Measurements from ENCODE around the gene SESN3.
"Not testable (repeated sequence)": the region's sequence is repeated elsewhere in the genome, so short reads cannot be mapped to it uniquely, and the experiment has no call there.

The SESN3 gene

DNA sequence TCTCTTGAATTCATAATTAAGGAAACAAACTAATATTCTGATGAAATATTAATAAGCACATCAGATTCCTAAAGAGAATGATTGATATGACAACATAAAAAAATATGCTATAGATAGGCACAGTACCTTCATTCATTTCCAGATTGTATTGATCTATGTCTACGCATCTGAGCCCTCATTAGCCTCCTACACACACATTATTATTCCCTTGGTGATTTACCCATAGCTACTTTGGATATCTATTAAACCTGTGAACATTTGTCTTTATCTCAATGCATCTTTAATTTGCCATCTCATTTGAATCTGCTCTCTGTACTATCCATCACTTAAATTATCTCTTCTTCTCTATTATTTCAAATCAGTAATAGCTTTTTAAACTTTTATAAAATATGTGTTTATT, 18.4 kb downstream of the SESN3 start:
- DNase-seq = no peak

DNA sequence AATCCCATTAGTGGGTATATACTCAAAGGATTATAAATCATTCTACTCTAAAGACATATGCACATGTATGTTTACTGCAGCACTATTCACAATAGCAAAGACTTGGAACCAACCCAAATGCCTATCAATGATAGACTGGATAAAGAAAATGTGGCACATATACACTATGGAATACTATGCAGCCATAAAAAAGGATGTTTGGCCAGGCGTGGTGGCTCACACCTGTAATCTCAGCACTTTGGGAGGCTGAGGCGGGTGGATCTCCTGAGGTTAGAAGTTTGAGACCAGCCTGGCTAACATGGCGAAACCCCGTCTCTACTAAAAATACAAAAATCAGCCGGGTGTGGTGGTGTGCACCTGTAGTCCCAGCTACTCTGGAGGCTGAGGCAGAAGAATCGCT, 21.5 kb downstream of the SESN3 start:
- not testable (repeated sequence) for DNase-seq

DNA sequence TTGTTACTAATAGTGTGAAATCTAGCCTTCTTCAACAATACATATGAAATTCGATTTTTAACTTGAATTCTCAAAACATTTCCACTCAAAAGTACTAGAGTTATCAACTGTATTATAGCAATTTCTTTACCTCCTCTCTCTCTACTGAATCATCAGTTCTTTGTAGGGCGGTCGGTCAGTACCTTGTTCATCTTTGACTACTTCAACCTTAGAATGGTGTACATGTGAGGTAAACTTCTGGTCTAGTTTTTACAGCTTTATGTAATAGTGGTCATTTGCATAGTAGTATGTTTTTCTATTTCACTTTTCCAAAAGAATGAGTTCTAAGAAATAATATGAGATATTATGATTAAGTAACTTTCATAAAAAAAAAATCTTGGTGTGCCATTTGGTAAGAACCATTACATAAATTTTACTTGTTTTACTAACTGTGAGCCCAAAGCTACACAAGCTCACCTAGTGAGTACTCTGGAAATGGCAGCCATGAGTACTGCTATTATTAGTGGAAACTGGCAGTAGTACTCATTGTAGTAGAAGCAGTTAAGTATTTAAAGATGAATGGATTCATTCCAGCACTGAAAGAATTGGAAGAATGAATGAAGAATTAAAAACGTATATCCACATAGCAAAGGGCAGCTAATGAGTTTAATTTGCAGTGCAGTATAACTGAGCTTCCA, 30.1 kb downstream of the SESN3 start:
- no peak for DNase-seq

DNA sequence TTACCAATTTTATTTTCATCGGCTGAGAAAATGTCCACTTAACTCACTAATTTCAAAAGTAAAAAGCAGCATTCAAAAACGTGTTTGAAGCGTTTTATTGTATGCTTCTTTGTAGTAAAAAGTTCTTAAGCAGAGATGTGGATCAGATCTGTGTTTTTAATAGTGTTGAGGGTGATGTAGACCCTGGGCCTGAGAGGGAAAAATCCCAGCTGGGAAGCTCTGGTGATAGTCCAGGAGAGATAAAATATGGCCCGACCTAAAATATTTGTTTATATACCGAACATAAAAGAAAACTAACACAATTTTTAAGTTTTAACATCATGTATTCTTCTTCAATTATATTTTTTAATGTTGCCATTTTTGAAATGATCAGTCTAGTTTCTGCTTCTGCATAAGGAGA, 35.2 kb downstream of the SESN3 start:
- DNase-seq = no peak

DNA sequence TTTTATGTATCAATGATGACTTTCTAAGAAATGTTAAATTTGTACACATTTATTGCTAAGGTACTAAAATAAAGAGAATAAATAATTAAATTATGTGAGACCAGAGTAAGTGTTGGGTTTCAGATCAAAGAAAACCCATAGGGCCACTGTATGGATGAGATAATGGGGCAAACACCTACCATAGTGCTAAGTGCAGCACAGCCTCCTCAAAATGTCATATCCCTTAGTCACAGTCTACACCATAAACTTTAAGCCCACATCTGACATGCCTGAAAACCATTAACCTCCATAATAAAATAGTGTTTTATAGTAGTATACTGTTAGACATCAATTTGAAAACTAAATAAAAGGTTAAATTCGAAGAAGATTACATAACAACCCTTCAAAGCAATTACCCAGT, 37.5 kb downstream of the SESN3 start:
- no peak for DNase-seq

DNA sequence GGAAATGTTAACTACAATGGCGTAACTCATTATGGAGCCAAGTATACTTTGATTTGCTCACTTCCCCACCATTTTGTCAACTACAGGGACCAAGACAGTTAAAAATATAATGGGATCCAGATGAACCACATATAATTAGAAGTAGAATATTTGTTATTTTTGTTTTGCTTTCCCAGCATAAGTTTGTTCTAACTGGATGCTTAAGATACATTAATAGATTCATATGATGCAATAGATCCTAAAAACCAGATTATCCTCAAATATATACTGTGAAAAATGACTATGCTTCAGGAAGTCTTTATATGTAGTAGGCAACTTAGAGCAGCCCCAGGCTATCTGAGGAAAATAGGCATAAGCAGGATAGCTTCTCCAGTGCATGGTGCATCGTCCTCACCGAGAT, 38.3 kb downstream of the SESN3 start:
- DNase-seq = no peak

DNA sequence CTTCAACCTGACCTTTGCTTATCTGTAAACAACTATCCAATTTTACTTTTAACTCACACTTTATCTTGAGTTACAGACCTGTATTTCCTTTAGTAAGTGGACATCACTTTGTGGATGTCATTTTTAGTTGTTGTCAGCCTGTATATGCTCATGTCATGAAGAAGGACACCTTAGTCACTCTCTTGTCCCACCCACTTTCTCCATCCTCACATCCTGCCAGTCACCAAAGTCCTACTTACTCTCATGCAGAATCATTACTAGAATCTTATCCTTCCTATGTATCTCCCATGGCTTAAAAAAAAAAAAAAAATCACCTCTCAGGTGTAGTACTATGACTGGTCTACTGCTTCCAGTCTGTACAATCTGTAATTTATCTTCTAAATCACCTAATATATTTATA, 43.3 kb downstream of the SESN3 start:
- DNase-seq = no peak

DNA sequence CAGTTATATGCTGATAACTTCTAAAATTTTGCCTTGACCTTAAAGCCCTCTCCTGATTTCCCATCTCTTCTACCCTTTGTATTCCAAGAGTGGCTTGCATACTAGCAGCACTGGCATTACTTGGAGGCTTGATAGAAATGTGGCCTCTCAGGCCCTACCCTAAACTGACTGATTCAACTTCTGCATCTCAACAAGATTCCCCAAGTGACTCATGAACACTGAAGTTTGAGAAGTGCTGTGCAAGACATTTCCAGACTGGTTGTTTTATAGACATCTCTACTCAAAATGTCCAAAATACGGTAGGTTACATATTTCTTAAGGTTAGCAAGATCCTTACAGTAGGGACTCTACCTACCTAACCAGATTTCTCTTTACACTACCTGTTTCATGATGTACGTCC, 48.6 kb downstream of the SESN3 start:
- no peak for DNase-seq

DNA sequence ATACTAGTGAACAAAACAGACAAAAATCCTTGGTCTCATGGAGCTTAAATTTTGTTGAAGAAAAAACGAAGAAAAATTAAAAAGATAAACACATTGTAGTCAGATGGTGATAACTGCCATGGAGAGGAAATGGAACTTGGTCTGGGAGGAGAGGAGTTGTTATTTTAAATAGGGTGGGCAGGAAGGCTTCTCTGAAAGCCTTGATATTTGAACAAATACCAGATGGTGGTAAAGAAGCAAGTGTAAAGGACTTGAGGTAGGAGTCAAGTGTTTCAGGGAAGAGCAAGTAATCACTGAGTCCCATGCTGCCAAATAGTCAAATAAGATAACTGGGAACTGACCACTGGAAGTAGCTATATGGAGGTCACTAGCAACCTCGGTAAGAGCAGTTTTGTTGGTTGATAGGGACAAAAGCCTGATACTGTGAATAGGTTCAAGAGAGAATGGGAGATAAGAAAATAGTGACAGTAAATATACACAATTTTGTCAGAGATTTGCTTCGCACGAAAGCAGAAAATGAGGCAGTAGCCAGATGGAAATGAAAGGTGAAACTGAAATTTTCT, 55.1 kb downstream of the SESN3 start:
- no peak for DNase-seq

DNA sequence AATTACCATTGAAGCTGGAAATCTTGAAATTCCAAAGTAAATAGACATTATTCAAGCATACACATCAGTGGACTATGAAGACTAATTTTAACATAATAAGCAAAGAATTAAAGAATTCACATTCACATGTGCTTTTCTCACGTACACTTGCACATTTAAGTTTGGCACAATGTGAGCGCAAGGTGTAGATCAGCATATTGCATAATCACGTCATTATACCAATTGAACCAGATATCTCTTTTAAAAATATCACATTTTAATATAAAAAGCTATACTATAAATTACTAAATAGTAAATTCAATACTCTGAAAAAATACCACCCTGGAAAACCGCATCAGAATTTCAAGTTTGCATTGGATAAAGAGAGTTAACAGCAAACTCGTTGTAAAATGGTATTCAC, 60.7 kb downstream of the SESN3 start:
- DNase-seq = no peak

DNA sequence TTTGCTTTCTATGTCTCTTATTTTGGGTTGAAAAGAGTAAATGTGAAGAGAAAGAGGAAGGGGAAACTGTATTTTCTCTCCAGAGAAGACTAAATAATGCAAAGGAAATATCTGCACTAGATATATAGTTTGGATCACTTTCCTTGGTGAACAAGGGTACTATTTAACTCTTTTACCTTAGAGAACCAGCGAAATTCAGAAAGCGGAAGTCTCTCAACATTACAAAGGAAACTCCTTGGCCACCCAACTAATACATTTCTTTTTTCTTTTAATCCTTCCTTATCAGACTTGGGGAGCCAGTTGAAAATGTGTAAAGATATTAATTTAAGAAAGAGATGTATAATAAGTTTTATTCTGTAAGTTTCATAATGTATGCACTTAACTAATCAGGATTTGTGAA, 64.2 kb downstream of the SESN3 start:
- DNase-seq = no peak

DNA sequence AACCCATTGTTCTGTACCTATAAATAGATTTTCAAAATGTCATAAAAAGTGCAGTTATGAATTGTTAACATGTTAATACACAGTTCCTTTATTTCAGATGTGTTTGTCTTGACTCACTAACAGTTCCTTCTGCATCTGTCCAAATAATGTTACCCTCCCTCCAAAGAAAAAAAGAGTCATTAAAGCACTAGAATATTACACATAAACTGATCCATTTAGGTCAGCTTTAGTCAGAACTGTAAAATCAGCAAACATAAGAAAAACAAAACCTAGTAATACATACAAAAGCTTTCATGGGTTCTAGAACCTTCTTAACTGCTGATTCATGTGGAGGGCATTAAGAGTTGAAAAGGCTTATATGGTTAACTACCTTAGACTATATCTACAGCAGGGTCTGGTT, 65.4 kb downstream of the SESN3 start:
- DNase-seq = no peak

DNA sequence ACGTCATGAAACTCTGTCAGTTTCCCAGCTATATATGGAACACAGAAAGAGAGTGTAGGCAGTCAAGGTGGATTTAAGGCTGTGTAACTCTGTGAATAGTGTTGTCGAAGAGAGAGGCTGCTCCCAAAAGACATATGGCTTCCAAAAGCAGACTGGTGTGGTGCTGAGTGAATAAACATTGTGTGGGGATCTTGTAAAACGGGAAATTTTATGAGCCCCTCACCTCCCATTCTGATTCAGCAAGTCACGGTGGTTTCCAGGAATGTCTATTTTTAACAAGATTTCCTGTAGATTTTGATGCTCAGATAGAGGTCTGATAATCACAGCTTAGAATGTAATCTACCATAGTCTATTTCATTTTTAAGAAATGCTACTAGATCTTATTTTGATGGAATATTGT, 67.9 kb downstream of the SESN3 start:
- DNase-seq = no peak

DNA sequence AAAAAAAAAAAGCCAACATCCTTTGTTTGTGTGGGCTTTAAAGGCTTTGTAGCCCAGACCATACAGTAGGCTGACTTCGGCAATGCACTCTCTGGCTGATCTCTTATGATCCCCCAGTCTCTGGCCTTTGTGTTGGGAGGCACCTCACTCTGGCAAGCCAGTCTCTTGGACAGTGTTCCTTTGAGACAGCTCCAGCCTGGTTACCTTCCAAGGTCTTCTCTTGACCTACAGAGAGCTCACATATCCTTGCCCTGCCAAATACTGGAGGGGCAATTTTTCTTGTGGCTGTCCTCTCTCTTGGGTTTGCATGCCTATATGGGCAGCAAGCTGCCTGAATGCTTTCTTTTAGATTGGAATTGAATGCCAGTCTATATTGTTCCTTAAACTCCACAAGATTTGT, 69.8 kb downstream of the SESN3 start:
- DNase-seq = no peak

DNA sequence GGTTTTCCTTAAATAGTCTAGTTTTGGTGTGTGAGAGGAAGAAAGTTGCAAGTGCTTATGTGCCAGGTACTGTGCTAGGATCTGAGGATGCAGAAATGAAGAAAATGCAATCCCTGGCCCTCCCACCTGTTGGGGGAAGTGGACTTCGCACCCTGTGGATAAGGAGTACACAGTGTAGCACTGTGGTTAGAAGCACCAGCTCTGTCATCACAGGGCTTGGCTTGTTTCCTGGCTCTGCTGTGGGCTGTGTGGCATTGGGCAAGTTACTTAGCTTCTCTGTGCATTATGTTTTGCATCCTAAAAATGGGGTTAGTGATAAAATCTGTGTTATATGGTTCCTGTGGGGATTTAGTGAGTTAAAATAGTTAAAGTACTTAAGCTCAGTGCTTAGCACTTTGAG, 73.2 kb downstream of the SESN3 start:
- DNase-seq = no peak

DNA sequence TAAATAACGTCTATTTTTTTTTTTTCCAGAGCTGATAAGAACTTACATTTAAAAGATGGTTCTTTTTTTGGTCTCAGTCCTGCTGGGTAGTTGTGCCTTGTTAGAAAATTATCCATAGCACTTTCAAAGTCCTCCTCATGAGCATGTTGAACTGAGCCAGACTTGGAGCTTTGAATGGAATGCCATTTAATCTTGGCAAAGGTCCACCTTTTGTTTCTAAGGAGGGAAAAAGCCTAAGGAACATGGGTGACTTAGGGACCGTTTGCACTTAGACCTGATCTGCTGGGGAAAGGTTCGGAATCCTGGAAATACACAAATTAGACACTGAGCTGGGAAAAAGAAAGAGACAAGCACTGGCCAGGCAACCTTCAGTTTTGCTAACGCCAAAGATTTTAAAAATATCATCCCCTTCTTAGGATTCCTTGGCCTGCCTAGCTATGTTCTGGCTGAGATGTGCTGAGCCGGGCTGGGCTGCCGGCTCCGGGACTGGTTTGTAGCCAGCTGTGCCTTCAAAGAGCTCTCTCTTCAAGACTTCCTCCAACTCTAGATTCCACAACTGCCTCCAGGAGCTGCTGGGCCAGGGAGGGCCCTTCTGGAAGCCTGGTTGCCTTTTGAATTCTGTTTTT, 74.0 kb downstream of the SESN3 start:
- DNase-seq = no peak

DNA sequence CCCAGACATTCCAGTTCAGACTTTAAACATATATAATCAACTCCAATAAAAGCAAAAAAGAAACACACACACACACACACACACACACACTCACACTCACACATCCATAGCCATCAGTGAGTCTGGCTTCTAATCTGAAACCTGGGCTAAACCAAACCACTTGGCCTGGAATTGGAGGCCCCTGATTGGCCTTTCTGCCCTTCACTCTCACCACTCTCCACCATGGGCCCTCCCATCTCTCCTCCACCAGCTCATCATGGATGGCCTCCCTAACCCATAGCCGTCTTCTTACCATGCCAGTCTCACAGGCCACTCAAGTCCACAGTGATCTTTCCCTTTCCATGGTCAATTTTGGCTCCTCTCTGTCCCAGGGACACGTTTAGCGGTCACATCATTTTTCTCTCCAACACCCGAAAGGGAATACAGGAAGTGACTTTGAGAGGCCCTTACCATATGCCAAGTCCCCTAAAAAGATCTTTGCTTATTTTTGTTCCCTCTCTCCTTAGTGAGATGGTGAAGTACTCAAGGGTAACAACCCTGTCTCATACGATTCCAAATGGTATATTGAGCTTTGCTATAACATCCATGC, 74.8 kb downstream of the SESN3 start:
- DNase-seq = no peak

DNA sequence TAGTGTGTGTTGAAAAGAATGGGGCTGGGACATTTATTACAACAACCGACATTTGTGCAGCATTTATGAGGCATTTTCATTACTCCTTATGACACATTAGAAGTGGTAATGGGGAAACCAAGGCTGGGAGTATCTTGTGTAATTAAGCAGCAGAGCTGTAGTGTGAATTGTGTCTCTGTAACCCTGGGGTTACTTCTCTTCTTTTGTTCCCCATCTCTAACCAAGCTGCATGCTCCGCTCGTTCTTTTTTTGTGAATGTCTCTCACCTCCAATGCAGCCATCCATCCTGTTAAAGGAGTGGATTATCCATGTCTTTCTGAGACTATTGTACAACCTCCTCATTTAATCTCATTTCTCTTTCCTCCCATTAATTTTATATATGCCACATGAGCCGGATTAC, 75.6 kb downstream of the SESN3 start:
- DNase-seq = no peak

DNA sequence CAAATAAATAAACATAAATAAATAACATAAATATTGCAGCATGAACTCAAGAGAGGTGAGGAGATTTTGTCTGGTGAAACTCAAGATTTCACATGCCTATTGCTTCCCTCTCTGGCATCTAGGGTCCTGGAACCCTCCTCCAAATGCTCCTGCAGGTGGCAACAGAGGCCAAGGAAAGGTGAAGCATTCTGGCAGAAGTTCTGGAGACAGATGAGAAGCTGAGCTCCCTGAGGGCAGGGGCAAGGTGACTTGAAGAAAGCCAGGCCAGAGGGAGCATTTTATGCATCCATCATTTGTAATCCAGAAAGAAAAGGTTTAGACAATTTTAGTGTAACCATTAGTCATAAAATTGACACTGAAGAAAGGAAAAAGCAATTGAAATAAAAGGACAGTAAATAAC, 76.5 kb downstream of the SESN3 start:
- no peak for DNase-seq

DNA sequence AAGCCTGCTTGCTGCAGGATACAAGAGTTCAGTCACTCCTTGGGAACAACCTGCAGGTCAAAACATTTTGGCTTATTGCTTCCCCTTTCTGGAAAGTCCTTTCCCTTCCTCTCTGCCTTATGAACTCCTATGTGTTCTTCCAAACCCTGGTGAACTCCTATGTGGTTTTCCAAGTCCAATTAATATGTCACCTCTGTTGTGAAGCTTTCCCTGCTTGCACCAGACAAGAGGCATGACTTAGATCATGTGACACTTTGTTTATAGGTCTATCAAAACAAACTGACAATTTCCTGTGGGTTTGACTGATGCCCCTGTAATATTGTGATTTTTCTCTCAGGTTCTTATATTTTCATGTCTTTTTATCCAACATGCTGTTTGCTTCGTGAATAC, 77.2 kb downstream of the SESN3 start:
- DNase-seq = no peak

DNA sequence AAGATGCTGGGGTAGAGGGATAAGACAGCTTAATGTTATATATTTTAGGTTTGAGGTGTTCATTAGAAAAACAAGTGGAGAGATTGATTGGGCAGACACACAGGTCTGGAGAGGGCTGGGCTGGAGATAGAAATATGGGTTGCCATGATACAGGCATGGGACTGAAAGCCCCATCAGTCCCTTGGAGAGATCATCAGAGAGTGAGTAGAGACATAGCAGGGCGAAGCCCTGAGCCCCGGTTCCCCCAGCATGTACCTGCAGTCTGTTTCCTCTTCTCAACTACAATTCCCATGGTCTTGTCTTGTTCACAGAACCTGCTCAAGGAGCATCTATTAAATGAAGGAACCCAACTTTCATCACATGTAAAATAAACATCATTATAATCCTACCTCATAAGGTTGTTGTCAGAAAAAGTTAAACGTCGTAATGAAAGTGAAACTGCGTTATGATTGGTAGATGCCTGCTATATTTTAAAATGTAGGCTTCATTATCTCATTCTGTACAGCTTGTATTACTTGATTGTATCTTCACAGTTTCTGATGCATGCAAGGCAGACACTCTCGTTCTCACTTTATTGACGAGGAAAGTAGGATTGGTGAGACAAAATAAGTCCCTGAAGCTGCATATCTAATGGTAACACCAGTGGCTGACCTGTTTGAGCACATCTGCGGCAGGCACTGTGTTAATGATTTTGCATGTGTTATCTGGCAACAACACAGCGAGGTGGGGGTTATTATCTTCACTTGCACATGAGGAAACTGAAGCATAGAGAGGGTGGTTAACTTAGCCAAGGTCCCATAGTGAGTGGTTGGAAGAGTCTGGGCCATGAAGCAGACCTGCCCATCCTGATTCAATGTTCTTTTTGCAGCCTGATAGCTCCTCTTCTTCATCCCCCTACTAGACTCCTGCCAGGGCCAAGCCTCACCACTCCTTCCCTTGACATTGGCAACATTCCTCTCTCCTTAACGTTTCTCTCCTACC, 77.8 kb downstream of the SESN3 start:
- DNase-seq = no peak

DNA sequence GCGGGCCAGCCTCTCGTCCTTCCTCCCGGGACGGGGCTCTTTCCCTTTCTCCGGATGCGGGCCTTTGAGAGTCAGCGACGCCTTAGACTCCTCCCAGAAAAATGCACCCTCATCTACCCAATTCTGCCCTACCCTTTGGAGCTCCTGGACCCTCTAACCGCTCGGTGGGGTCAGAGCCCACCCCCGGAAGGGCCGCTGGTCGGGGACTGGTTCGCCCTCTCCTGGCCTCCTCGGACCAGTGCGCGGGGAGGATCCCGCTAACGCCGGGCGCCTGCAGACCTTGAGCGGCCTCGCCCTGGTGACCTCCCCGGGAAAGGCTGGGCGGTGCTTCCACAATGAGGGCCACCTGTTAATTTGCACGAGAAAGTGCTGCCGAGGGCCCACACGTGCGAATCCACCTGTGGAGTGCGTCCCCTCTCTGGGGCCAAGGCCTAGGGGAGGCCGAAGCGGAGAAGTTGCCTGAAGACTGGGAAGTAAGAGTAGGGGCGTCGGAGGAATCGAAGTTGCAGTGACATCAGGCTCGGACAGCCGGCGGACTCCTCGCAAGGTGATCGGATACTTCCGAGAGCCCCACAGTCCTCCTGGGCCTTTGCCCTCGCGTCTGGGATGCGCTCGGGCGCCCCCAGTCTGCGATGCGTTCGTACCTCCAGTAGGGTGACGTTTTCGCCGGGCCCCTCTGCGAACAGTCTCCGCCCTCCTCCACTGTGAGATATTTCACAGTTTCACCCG, 79.9 kb downstream of the SESN3 start:
- DNase-seq = peak; percentile 46
